Measurements from ENCODE around the gene ENTPD2. TPM values are rescaled to one million over a fixed set of nuclear protein-coding genes. Genes with fewer than 3 reads are reported as not detected.
A peak's percentile ranks its signal among the peaks of the same experiment; 100 is the strongest.
"Not testable (repeated sequence)": the region's sequence is repeated elsewhere in the genome, so short reads cannot be mapped to it uniquely, and the experiment has no call there.

The ENTPD2 gene
- total RNA-seq, 1 donor from 2014 or later = 0.19 TPM

DNA sequence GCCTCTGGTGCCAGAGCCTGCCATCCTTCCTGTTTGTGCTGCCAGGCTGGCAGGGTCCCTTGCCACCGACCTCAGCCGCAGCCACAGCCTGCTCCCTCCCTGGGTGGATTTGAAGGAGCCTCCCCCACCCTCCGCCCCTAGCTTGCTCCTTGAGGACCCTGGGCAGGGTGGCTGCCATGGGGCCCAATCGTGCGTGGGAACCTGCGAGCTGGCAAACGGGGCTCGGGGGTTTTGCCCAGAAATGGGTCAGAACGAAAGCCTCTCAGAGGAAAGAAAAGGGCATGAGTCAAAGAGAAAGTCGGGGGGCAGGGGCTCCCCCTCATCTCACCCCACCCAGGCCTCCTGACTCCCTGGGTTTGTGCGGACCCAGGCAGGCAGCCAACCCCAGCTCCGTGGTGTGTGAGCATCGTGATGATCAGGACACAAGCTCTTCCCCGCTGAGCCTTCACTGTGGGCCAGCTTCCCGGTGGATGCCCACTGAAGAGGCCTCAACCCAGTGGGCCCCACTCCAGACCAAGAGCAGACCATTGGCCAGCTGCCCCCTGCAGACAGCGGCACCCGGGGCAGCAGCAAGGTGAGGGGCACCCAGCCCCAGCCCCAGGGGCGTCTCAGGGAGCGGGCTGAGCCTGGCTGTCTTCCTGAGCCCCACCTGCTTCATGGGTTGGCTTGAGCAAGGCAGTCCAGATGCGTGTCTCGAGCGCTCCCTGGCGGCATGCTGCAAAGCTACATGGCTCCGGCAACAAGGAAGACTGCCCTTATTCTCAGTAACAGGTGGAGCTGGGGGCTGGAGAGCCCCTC lies 19.0 kb downstream of the ENTPD2 start:
- no peak overlapping the region for H3K4me3 Mint-ChIP-seq (ENCODE audit: low read depth)
- H3K27me3 Mint-ChIP-seq = peaks cover 3% of the 10 kb centered on the region
- DNase-seq (ENCODE audit: low spot score, unreplicated experiment) = peak; percentile 75
- H3K27ac Mint-ChIP-seq = no peak overlapping the region
- no peaks in the 10 kb centered on the region for H3K9me3 Mint-ChIP-seq (ENCODE audit: low read depth)
- H3K36me3 Mint-ChIP-seq (ENCODE audit: insufficient read depth) = peaks cover 2% of the 10 kb centered on the region
- TF ChIP-seq, protein P1, sequence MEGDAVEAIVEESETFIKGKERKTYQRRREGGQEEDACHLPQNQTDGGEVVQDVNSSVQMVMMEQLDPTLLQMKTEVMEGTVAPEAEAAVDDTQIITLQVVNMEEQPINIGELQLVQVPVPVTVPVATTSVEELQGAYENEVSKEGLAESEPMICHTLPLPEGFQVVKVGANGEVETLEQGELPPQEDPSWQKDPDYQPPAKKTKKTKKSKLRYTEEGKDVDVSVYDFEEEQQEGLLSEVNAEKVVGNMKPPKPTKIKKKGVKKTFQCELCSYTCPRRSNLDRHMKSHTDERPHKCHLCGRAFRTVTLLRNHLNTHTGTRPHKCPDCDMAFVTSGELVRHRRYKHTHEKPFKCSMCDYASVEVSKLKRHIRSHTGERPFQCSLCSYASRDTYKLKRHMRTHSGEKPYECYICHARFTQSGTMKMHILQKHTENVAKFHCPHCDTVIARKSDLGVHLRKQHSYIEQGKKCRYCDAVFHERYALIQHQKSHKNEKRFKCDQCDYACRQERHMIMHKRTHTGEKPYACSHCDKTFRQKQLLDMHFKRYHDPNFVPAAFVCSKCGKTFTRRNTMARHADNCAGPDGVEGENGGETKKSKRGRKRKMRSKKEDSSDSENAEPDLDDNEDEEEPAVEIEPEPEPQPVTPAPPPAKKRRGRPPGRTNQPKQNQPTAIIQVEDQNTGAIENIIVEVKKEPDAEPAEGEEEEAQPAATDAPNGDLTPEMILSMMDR (IDR thresholded peaks at IDR 0.05; ENCODE audit: unreplicated experiment) = peak; percentile 87
- no peaks in the 10 kb centered on the region for H3K4me1 Mint-ChIP-seq (ENCODE audit: low read depth)

DNA sequence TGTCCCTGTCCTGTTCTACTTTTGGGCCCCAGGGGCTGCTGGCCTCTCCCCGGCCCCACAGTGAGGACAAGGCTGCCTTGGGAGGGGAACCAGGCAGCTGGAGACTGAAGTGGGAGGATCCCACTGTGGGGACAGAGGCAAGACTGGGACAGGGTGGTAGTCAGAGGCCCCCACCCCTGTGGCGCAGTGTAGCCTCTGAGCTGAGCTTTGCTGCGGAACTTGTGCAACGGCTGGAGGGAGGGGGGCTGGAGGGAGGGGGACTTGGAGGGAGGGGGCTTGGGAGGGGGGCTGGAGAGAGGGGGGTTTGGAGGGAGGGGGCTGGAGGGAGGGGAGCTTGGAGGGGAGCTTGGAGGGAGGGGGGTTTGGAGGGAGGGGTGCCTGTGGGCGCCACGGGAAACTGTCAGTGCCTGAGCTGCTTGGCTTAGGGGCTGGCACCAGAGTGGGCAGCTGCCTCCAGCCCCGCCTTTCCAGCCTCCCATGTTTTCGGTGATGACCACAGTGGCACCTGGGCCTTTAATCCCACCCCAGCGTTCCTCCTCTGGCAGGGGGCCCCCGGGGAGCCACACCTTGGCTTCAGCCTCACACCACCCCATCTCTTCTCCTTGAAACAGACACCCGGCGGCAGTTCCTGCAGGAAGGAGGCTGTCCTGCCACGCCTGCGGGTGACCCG lies 19.7 kb downstream of the ENTPD2 start:
- Mint-ChIP-seq H3K9me3 (ENCODE audit: low read depth) (no peaks in the 10 kb centered on the region), H3K36me3 (ENCODE audit: insufficient read depth) (peaks cover 2% of the 10 kb centered on the region), H3K27me3 (peaks cover 3% of the 10 kb centered on the region), H3K4me3 (ENCODE audit: low read depth) (no peak overlapping the region), H3K27ac (no peak overlapping the region), H3K4me1 (ENCODE audit: low read depth) (no peaks in the 10 kb centered on the region)
- TF ChIP-seq, protein P1 (IDR thresholded peaks at IDR 0.05; ENCODE audit: unreplicated experiment) = no peak
- DNase-seq (ENCODE audit: low spot score, unreplicated experiment) = no peak

DNA sequence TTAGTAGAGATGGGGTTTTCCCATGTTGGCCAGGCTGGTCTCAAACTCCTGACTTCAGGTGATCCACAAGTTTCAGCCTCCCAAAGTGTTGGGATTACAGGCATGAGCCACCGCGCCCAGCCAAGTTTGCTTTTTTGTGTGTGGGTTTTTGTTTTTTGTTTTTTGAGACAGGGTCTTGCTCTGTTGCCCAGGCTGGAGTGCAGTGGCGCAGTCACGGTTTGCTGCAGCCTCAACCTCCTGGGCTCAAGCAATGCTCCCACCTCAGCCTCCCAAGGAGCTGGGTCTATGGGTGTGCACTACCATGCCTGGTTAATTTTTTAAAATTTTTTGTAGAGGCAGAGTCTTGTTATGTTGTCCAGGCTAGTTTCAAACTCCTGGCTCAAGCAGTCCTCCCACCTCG lies 20.4 kb downstream of the ENTPD2 start:
- not testable (repeated sequence) for H3K4me3 Mint-ChIP-seq (ENCODE audit: low read depth); H3K36me3 Mint-ChIP-seq (ENCODE audit: insufficient read depth); DNase-seq (ENCODE audit: low spot score, unreplicated experiment); H3K27ac Mint-ChIP-seq; H3K4me1 Mint-ChIP-seq (ENCODE audit: low read depth); H3K9me3 Mint-ChIP-seq (ENCODE audit: low read depth); H3K27me3 Mint-ChIP-seq

DNA sequence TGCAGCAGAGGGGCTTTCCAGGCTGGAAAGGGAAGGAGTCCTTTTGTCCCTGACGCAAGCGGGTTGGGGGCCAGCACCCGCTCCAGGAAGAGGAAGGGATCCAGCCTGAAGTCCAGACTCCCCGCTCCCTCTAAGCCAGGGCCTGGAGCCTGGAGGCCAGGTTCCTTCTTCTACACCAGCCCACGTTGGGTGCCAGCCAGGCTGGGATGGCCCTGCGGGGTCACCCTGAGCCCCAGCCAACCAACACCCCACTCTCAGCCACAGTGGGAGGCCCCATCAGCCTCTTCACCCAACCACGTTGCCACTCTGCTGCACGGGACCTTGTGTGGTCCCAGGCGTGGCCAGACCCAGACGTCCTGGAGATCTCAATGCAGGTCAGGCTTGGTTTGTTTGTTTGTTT lies 21.0 kb downstream of the ENTPD2 start:
- no peak overlapping the region for H3K27ac Mint-ChIP-seq

DNA sequence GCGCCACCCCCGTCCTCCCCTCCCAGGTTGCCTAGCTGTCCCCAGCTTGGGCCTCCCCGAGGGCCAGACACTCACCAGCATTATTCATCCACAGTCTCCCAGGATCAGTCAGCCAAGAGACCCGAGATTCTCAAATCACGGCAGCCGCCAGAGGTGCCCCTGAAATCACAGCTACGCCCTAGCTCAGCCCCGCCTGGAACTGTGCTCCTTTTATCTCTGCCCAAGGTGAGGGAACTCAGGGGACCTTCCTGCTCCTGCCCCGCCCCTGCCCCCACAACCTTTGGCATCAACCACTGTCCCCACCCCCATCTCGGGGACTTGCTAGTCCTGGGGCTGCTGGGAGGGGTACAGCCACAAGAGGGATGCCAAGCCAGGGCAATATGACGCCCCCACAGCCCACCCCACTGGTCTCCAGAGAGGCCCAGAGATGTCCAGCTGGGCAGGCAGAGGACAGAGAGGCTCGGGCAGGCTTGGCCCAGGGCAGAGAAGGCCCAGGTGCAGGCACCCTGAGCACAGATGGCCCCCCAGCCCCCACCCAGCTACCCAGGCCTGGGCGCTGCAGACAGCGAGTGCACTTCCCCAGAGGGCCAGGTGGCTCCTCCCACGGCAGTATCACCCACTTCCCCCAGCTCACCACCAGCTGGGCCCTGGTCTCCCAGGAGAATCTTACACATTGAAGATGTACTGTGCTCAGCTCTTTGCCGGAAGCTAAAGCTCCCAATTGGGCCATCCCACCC lies 21.8 kb downstream of the ENTPD2 start, which contains the start of gene FUT7:
Gene FUT7 (minus strand): TSS at position 185 of the 737 bp plus-strand sequence. CDS start 97 bp downstream, at position 88.
- TF ChIP-seq, protein P1 (IDR thresholded peaks at IDR 0.05; ENCODE audit: unreplicated experiment) = no peak
- Mint-ChIP-seq H3K27ac (no peak within 1 kb of the TSS), H3K27me3 (peaks cover 5% of the 10 kb centered on the region), H3K4me3 (ENCODE audit: low read depth) (no peak within 1 kb of the TSS), H3K4me1 (ENCODE audit: low read depth) (peaks cover 2% of the 10 kb centered on the region), H3K36me3 (ENCODE audit: insufficient read depth) (no peaks in the 10 kb centered on the region), H3K9me3 (ENCODE audit: low read depth) (no peaks in the 10 kb centered on the region)
- no peak for DNase-seq (ENCODE audit: low spot score, unreplicated experiment)

More for the DNA sequence above, 21.0 kb downstream of the ENTPD2 start:
- no peaks in the 10 kb centered on the region for H3K36me3 Mint-ChIP-seq (ENCODE audit: insufficient read depth)
- DNase-seq (ENCODE audit: low spot score, unreplicated experiment) = no peak
- TF ChIP-seq, protein P1 (IDR thresholded peaks at IDR 0.05; ENCODE audit: unreplicated experiment) = no peak
- peaks cover 3% of the 10 kb centered on the region for H3K27me3 Mint-ChIP-seq
- no peaks in the 10 kb centered on the region for H3K9me3 Mint-ChIP-seq (ENCODE audit: low read depth)
- no peak overlapping the region for H3K4me3 Mint-ChIP-seq (ENCODE audit: low read depth)
- H3K4me1 Mint-ChIP-seq (ENCODE audit: low read depth) = no peaks in the 10 kb centered on the region

Data from progenitor cell of endocrine pancreas (in vitro differentiated cells).